ENCODE results near the gene ZNF512B. TPM values are rescaled to one million over a fixed set of nuclear protein-coding genes. Genes with fewer than 3 reads are reported as not detected.
"Not testable (repeated sequence)": the region's sequence is repeated elsewhere in the genome, so short reads cannot be mapped to it uniquely, and the experiment has no call there.

Gene ZNF512B
- total RNA-seq, 2 donors from 2014 or later, result 23.7 to 26.8 TPM

DNA sequence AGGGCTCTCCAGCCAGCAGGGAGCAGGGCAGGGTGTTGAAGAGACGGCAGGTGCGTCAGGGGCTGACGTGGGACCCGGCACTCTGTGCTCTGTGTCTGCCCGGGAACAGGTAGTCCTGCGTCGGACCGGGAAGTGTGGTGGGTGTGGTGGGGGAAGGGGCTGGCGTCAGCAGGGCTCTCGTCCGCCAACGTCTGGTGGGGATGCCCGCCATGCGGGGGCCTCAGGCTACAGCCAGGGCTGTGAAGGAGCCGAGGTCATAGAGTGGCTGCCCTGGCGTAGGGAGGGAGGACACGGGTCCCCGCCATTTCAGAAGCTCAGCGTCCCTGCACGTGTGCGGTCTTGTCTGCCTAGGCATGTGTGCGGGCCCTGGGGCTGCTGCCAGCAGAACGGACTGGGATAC lies 49.5 kb downstream of the ZNF512B start:
- 96 to 99% methylated on average over 10 to 23 of the region's 23 CpGs for WGBS, 2 experiments (ENCODE audit: insufficient coverage in 1 of 2, insufficient read length in 1 of 2)
- H3K4me1 ChIP-seq (ENCODE audit: control insufficient read depth, insufficient read depth, low read length), result no peaks in the 10 kb centered on the region
- H3K27me3 ChIP-seq (ENCODE audit: control insufficient read depth, insufficient read depth, low read length, poor library complexity, severe bottlenecking), result no peaks in the 10 kb centered on the region
- no peak overlapping the region for H3K27ac Mint-ChIP-seq
- H3K4me1 Mint-ChIP-seq, result no peaks in the 10 kb centered on the region
- H3K4me3 Mint-ChIP-seq, result no peak overlapping the region
- H3K4me3 ChIP-seq (ENCODE audit: low read length), result no peak overlapping the region
- no peak for DNase-seq
- TF ChIP-seq, protein P1, sequence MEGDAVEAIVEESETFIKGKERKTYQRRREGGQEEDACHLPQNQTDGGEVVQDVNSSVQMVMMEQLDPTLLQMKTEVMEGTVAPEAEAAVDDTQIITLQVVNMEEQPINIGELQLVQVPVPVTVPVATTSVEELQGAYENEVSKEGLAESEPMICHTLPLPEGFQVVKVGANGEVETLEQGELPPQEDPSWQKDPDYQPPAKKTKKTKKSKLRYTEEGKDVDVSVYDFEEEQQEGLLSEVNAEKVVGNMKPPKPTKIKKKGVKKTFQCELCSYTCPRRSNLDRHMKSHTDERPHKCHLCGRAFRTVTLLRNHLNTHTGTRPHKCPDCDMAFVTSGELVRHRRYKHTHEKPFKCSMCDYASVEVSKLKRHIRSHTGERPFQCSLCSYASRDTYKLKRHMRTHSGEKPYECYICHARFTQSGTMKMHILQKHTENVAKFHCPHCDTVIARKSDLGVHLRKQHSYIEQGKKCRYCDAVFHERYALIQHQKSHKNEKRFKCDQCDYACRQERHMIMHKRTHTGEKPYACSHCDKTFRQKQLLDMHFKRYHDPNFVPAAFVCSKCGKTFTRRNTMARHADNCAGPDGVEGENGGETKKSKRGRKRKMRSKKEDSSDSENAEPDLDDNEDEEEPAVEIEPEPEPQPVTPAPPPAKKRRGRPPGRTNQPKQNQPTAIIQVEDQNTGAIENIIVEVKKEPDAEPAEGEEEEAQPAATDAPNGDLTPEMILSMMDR (conservative IDR thresholded peaks at IDR 0.05), result no peak
- peaks cover 11% of the 10 kb centered on the region for H3K36me3 ChIP-seq (ENCODE audit: control insufficient read depth, insufficient read depth, low read length)
- peaks cover 40% of the 10 kb centered on the region for H3K36me3 Mint-ChIP-seq (ENCODE audit: low read depth)
- peaks cover 19% of the 10 kb centered on the region for H3K9me3 ChIP-seq (ENCODE audit: control insufficient read depth, low read length)
- no peak overlapping the region for H3K27ac ChIP-seq (ENCODE audit: low read depth, low read length)
- no peaks in the 10 kb centered on the region for H3K27me3 Mint-ChIP-seq (ENCODE audit: insufficient read depth)
- no peak overlapping the region for H3K9ac ChIP-seq (ENCODE audit: extremely low read depth, low read length, poor library complexity, severe bottlenecking)
- H3K9me3 Mint-ChIP-seq, result peaks cover 21% of the 10 kb centered on the region

DNA sequence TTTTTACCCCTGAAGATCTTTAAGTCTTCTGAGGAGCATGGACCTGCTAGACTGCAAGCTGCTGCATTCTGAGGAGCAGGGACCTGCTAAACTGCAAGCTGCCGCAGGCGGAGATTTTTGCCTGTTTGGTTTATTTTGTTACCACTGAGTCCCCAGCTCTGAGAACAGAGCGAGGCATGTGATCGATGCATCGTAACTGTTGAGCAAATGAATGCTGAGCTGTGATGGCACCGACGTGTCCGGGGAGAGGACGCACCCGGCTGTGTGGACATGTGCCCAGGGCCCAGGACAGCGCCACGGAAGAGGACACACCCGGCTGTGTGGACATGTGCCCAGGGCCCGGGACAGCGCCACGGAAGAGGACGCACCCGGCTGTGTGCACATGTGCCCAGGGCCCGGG lies 50.6 kb downstream of the ZNF512B start:
- Histone ChIP-seq H3K4me1 (ENCODE audit: control insufficient read depth, insufficient read depth, low read length) (no peaks in the 10 kb centered on the region), H3K9me3 (ENCODE audit: control insufficient read depth, low read length) (peaks cover 23% of the 10 kb centered on the region), H3K36me3 (ENCODE audit: control insufficient read depth, insufficient read depth, low read length) (peaks cover 11% of the 10 kb centered on the region), H3K4me3 (ENCODE audit: low read length) (no peak overlapping the region), H3K27me3 (ENCODE audit: control insufficient read depth, insufficient read depth, low read length, poor library complexity, severe bottlenecking) (no peaks in the 10 kb centered on the region), H3K9ac (ENCODE audit: extremely low read depth, low read length, poor library complexity, severe bottlenecking) (no peak overlapping the region), H3K27ac (ENCODE audit: low read depth, low read length) (no peak overlapping the region)
- TF ChIP-seq, protein P1 (conservative IDR thresholded peaks at IDR 0.05), result no peak
- 97 to 98% methylated on average over 10 to 13 of the region's 19 CpGs for WGBS, 2 experiments (ENCODE audit: insufficient coverage in 1 of 2, insufficient read length in 1 of 2)
- no peak for DNase-seq
- H3K27ac Mint-ChIP-seq, result no peak overlapping the region
- H3K9me3 Mint-ChIP-seq, result peaks cover 27% of the 10 kb centered on the region
- H3K4me1 Mint-ChIP-seq, result no peaks in the 10 kb centered on the region
- H3K36me3 Mint-ChIP-seq (ENCODE audit: low read depth), result peaks cover 41% of the 10 kb centered on the region
- no peak overlapping the region for H3K4me3 Mint-ChIP-seq
- no peaks in the 10 kb centered on the region for H3K27me3 Mint-ChIP-seq (ENCODE audit: insufficient read depth)

DNA sequence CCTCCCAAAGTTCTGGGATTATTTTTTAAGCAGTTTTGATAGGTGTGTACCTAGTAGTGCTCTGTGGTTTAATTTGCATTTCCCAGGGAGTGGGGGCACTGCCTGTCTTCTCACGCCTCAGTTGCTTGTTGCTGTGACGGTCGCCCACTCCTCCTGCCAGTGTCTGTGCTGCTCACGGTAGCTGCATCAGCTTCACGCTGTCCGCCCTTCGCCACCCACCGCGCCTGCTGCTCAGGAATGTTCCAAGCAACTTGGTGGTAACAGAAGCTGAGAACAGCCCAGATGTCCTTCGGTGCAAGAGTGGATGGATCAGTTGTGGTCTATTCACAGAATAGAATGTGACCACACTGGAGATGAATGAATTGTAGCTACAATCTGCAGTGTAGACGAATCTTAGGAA lies 51.9 kb downstream of the ZNF512B start:
- H3K27ac Mint-ChIP-seq, result no peak overlapping the region
- WGBS, 2 experiments (ENCODE audit: insufficient coverage in 1 of 2, insufficient read length in 1 of 2), result 95 to 100% methylated on average over 3 to 11 of the region's 11 CpGs
- TF ChIP-seq, protein P1 (conservative IDR thresholded peaks at IDR 0.05), result no peak

DNA sequence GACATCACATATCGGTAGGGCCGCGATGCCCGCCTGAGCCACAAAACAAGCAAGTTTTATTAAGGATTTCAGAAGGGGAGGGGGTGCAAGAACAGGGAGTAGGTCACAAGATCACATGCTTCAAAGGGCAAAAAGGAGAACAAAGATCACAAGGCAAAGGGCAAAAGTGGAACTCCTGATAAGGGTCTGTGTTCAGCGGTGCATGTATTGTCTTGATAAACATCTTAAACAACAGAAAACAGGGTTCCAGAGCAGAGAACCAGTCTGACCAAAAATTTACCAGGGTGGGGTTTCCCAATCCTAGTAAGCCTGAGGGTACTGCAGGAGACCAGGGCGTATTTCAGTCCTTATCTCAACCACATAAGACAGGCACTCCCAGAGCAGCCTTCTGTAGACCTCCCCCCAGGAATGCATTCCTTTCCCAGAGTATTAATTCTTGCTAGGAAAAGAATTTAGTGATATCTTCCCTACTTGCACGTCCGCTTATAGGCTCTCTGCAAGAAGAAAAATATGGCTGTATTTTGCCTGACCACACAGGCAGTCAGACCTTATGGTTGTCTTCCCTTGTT lies 53.3 kb downstream of the ZNF512B start:
- H3K9ac ChIP-seq (ENCODE audit: extremely low read depth, low read length, poor library complexity, severe bottlenecking), result not testable (repeated sequence)

More for the DNA sequence above, 51.9 kb downstream of the ZNF512B start:
- Mint-ChIP-seq H3K27me3 (ENCODE audit: insufficient read depth) (no peaks in the 10 kb centered on the region), H3K4me1 (peaks cover 5% of the 10 kb centered on the region), H3K9me3 (peaks cover 27% of the 10 kb centered on the region), H3K4me3 (no peak overlapping the region), H3K36me3 (ENCODE audit: low read depth) (peaks cover 43% of the 10 kb centered on the region)
- H3K9me3 ChIP-seq (ENCODE audit: control insufficient read depth, low read length), result peaks cover 23% of the 10 kb centered on the region
- H3K27ac ChIP-seq (ENCODE audit: low read depth, low read length), result no peak overlapping the region
- peaks cover 11% of the 10 kb centered on the region for H3K36me3 ChIP-seq (ENCODE audit: control insufficient read depth, insufficient read depth, low read length)
- no peak for DNase-seq
- H3K9ac ChIP-seq (ENCODE audit: extremely low read depth, low read length, poor library complexity, severe bottlenecking), result no peak overlapping the region
- no peak overlapping the region for H3K4me3 ChIP-seq (ENCODE audit: low read length)
- no peaks in the 10 kb centered on the region for H3K27me3 ChIP-seq (ENCODE audit: control insufficient read depth, insufficient read depth, low read length, poor library complexity, severe bottlenecking)
- no peaks in the 10 kb centered on the region for H3K4me1 ChIP-seq (ENCODE audit: control insufficient read depth, insufficient read depth, low read length)

More for the DNA sequence above, 53.3 kb downstream of the ZNF512B start:
- Mint-ChIP-seq H3K36me3 (ENCODE audit: low read depth) (peaks cover 43% of the 10 kb centered on the region), H3K9me3 (peaks cover 27% of the 10 kb centered on the region)
- H3K27ac Mint-ChIP-seq; H3K27ac ChIP-seq (ENCODE audit: low read depth, low read length); H3K36me3 ChIP-seq (ENCODE audit: control insufficient read depth, insufficient read depth, low read length); H3K27me3 ChIP-seq (ENCODE audit: control insufficient read depth, insufficient read depth, low read length, poor library complexity, severe bottlenecking); H3K4me3 ChIP-seq (ENCODE audit: low read length); H3K27me3 Mint-ChIP-seq (ENCODE audit: insufficient read depth); DNase-seq; H3K4me3 Mint-ChIP-seq; H3K4me1 Mint-ChIP-seq; H3K4me1 ChIP-seq (ENCODE audit: control insufficient read depth, insufficient read depth, low read length): not testable (repeated sequence)
- peaks cover 23% of the 10 kb centered on the region for H3K9me3 ChIP-seq (ENCODE audit: control insufficient read depth, low read length)
- 97 to 99% methylated on average over 8 of the region's 8 CpGs for WGBS, 2 experiments (ENCODE audit: insufficient coverage in 1 of 2, insufficient read length in 1 of 2)

Measured in endodermal cell (in vitro differentiated cells).